OCI-LY1 (cell line): ENCODE measurements around the gene INPP5A.

Experiments used
- H2AFZ ChIP-seq: fragments of 200-600 bp; sonication (generic), shearing (Covaris generic); 2 replicates; pipeline ENCODE4 v1.6.0; 2014; ENCODE audit warnings: antibody characterized with exemption, mild to moderate bottlenecking, low read length
- H3F3A ChIP-seq: fragments of 200-600 bp; sonication (generic), shearing (Covaris generic); 2 replicates; pipeline ENCODE4 v1.6.0; 2014; ENCODE audit warnings: mild to moderate bottlenecking, antibody characterized with exemption, low read length, moderate library complexity; ENCODE audit not compliant: insufficient read depth
- H3K27ac ChIP-seq: fragments of 200-600 bp; sonication (generic); 2 replicates; pipeline ENCODE4 v1.5.1; 2014; ENCODE audit warnings: low read length, mixed run types, mild to moderate bottlenecking, low read depth; ENCODE audit not compliant: poor library complexity, severe bottlenecking
- H3K27me3 ChIP-seq: fragments of 200-600 bp; sonication (generic); 2 replicates; pipeline ENCODE4 v1.6.0; 2014; ENCODE audit warnings: antibody characterized with exemption, mild to moderate bottlenecking, low read length, moderate library complexity; ENCODE audit not compliant: insufficient read depth
- H3K36me3 ChIP-seq: fragments of 200-600 bp; sonication (generic); 2 replicates; pipeline ENCODE4 v1.6.1; 2014; ENCODE audit warnings: mild to moderate bottlenecking, antibody characterized with exemption, low read length, moderate library complexity, mixed read lengths; ENCODE audit not compliant: insufficient read depth
- H3K4me1 ChIP-seq: fragments of 200-600 bp; sonication (generic); 2 replicates; pipeline ENCODE4 v1.5.1; 2014; ENCODE audit warnings: mild to moderate bottlenecking, low read length, moderate library complexity; ENCODE audit not compliant: insufficient read depth, severe bottlenecking
- H3K4me2 ChIP-seq: fragments of 200-600 bp; sonication (generic), shearing (Covaris generic); 2 replicates; pipeline ENCODE4 v1.6.1; 2014; ENCODE audit warnings: low read length
- H3K4me3 ChIP-seq: fragments of 200-600 bp; sonication (generic); 2 replicates; pipeline ENCODE4 v1.5.1; 2014; ENCODE audit warnings: low read length, low read depth, mild to moderate bottlenecking, mixed read lengths; ENCODE audit not compliant: poor library complexity, severe bottlenecking
- H3K79me2 ChIP-seq: fragments of 200-600 bp; shearing (Covaris generic); 2 replicates; pipeline ENCODE4 v1.6.1; 2016; ENCODE audit warnings: mixed run types, low read length, mixed read lengths; ENCODE audit not compliant: insufficient read depth
- H3K9ac ChIP-seq: fragments of 200-600 bp; sonication (generic), shearing (Covaris generic); 2 replicates; pipeline ENCODE4 v1.6.1; 2014; ENCODE audit warnings: mild to moderate bottlenecking, low read length, mixed read lengths
- H3K9me2 ChIP-seq: fragments of 200-600 bp; sonication (generic), shearing (Covaris generic); 2 replicates; pipeline ENCODE4 v1.6.1; 2014; ENCODE audit warnings: low read depth, mild to moderate bottlenecking, low read length, mixed read lengths
- H3K9me3 ChIP-seq: fragments of 200-600 bp; shearing (Covaris generic); 2 replicates; pipeline ENCODE4 v1.6.1; 2014; ENCODE audit warnings: low read length, mixed read lengths
- H4K20me1 ChIP-seq: fragments of 200-600 bp; sonication (generic), shearing (Covaris generic); 2 replicates; pipeline ENCODE4 v1.6.0; 2016; ENCODE audit warnings: mild to moderate bottlenecking, low read length; ENCODE audit not compliant: insufficient read depth
- CTCF ChIP-seq: fragments of 200-600 bp; sonication (generic), shearing (Covaris generic); IDR thresholded peaks from 2 replicates; pipeline ENCODE4 v1.5.1; 2017; ENCODE audit warnings: mild to moderate bottlenecking, antibody characterized with exemption, low read length, moderate library complexity, mixed read lengths
- EZH2 ChIP-seq: fragments of 200-600 bp; sonication (generic), shearing (Covaris generic); IDR thresholded peaks from 2 replicates; pipeline ENCODE4 v1.8.0; 2017; ENCODE audit warnings: borderline replicate concordance, mixed run types, mild to moderate bottlenecking, antibody characterized with exemption, low read length, moderate library complexity, mixed read lengths

The INPP5A gene

GRCh38 chr10:132698211-132698751 is 160.7 kb downstream of the INPP5A start:
- Histone ChIP-seq H3K27me3 (no peaks in the 10 kb centered on the region), H3K9me2 (no peaks in the 10 kb centered on the region), H3K9ac (no peak overlapping the region), H3K79me2 (no peaks in the 10 kb centered on the region), H2AFZ (no peak overlapping the region), H3K9me3 (no peaks in the 10 kb centered on the region), H3K36me3 (no peaks in the 10 kb centered on the region), H3K4me3 (no peak overlapping the region), H3K27ac (no peak overlapping the region), H3K4me2 (no peak overlapping the region), H4K20me1 (no peaks in the 10 kb centered on the region), H3F3A (no peaks in the 10 kb centered on the region), H3K4me1 (no peaks in the 10 kb centered on the region)
- no peak for TF ChIP-seq EZH2
- TF ChIP-seq CTCF: no peak

- Histone ChIP-seq H3K27ac (no peak overlapping the region), H3K9me3 (no peaks in the 10 kb centered on the region), H3K9me2 (no peaks in the 10 kb centered on the region), H3K9ac (no peak overlapping the region), H3K4me3 (no peak overlapping the region), H3F3A (no peaks in the 10 kb centered on the region), H3K79me2 (no peaks in the 10 kb centered on the region), H3K27me3 (no peaks in the 10 kb centered on the region), H3K36me3 (no peaks in the 10 kb centered on the region), H4K20me1 (no peaks in the 10 kb centered on the region), H3K4me1 (no peaks in the 10 kb centered on the region), H2AFZ (no peak overlapping the region), H3K4me2 (no peak overlapping the region)
- TF ChIP-seq EZH2: no peak
- no peak for TF ChIP-seq CTCF
Measured at GRCh38 chr10:132698761-132699391, 161.3 kb downstream of the INPP5A start.

GRCh38 chr10:132699411-132700155 is 162.0 kb downstream of the INPP5A start:
- H3K4me1 ChIP-seq: no peaks in the 10 kb centered on the region
- no peaks in the 10 kb centered on the region for H3K9me2 ChIP-seq
- H3K9ac ChIP-seq: no peak overlapping the region
- no peaks in the 10 kb centered on the region for H3K9me3 ChIP-seq
- no peak overlapping the region for H2AFZ ChIP-seq
- no peaks in the 10 kb centered on the region for H3K79me2 ChIP-seq
- no peaks in the 10 kb centered on the region for H3F3A ChIP-seq
- no peak overlapping the region for H3K4me3 ChIP-seq
- no peak for TF ChIP-seq EZH2
- TF ChIP-seq CTCF: no peak
- H3K27me3 ChIP-seq: no peaks in the 10 kb centered on the region
- H3K36me3 ChIP-seq: no peaks in the 10 kb centered on the region
- H4K20me1 ChIP-seq: no peaks in the 10 kb centered on the region
- no peak overlapping the region for H3K27ac ChIP-seq
- no peak overlapping the region for H3K4me2 ChIP-seq
